Activated CD8-positive, alpha-beta T cell treated with anti-CD3 and anti-CD28 coated beads for 36 hours (primary cell): ENCODE results near the gene MEIS3. TPM values are rescaled to one million over a fixed set of nuclear protein-coding genes. Genes with fewer than 3 reads are reported as not detected.

ENCODE experiments used
- ATAC-seq: fragments of 200-7000 bp; cut with Tn5 transposase; one replicate; pipeline ENCODE4 v1.10.0; 2021; ENCODE audit warnings: mild to moderate bottlenecking, moderate library complexity
- CTCF ChIA-PET: fragments of 350-600 bp; sonication (Branson Sonifier 250); formaldehyde crosslinking; loops from one replicate; lab custom pipeline; 2021; ENCODE audit warnings: antibody characterized with exemption; lab: Charles Lee
- POLR2A ChIA-PET: fragments of 350-600 bp; sonication (Branson Sonifier 250); formaldehyde crosslinking; loops from one replicate; lab custom pipeline; 2021; ENCODE audit warnings: antibody characterized with exemption; lab: Charles Lee
- DNase-seq: peaks from one replicate; pipeline ENCODE4 v3.0.0-alpha.2; 2020
- H3K27ac Mint-ChIP-seq: one replicate; pipeline ENCODE4 v1.8.0; 2021; ENCODE audit warnings: mild to moderate bottlenecking, mixed read lengths
- H3K27me3 Mint-ChIP-seq: one replicate; pipeline ENCODE4 v1.8.0; 2021; ENCODE audit warnings: mixed read lengths
- H3K36me3 Mint-ChIP-seq: one replicate; pipeline ENCODE4 v1.8.0; 2021; ENCODE audit warnings: low read depth, mixed read lengths
- H3K4me1 Mint-ChIP-seq: one replicate; pipeline ENCODE4 v1.8.0; 2021; ENCODE audit warnings: low read depth, mixed read lengths
- H3K4me3 Mint-ChIP-seq: one replicate; pipeline ENCODE4 v1.8.0; 2021; ENCODE audit warnings: mild to moderate bottlenecking, moderate library complexity, mixed read lengths
- H3K9me3 Mint-ChIP-seq: one replicate; pipeline ENCODE4 v1.8.0; 2021; ENCODE audit warnings: mixed read lengths
- CTCF ChIP-seq: fragments of 200-600 bp; IDR thresholded peaks from one replicate; pipeline ENCODE4 v1.8.0; 2022; ENCODE audit warnings: antibody characterized with exemption, mild to moderate bottlenecking
- intact Hi-C: fragments of 100-400 bp; cut with micrococcal nuclease; formaldehyde crosslinking; loops from one replicate; pipeline ENCODE4 v1.10.0; 2022
- total RNA-seq, 2 experiments: library from RNA; stranded (reverse); gene quantifications; one replicate each; pipeline ENCODE4 v1.2.3, GENCODE V29; 2021

MEIS3 gene
- total RNA-seq, 2 experiments from 2014 or later: not detected

- H3K27me3 Mint-ChIP-seq: peaks cover 41% of the 10 kb centered on the region
- no peak overlapping the region for H3K27ac Mint-ChIP-seq
- ChIA-PET CTCF (interaction anchor here (0.6 to 6.1 kb wide), 39 partner anchors 9 to 309 kb away, joined by 3 to 91 read pairs (median 5); partner anchors contain the start of genes DHX34, EHD2, KPTN and NAPA), POLR2A (interaction anchor here (1.1 to 1.5 kb wide), 2 partner anchors 161 to 172 kb away, joined by 3 to 4 read pairs; no protein-coding TSS in a partner anchor)
- DNase-seq: peak; percentile 91
- H3K4me1 Mint-ChIP-seq: peaks cover 26% of the 10 kb centered on the region
- H3K36me3 Mint-ChIP-seq: no peaks in the 10 kb centered on the region
- intact Hi-C loops: loop anchor here (2.0 to 10.0 kb wide), 3 partner anchors 48 to 262 kb away; partner anchors contain the start of genes KPTN and NAPA
- peak; percentile 87 for ATAC-seq
- H3K4me3 Mint-ChIP-seq: no peak overlapping the region
- no peaks in the 10 kb centered on the region for H3K9me3 Mint-ChIP-seq
- TF ChIP-seq CTCF: peak; percentile 88
Observed at GRCh38 chr19:47436712-47437401, 17.5 kb upstream of the MEIS3 start.

GRCh38 chr19:47435883-47436417, 16.6 kb upstream of the MEIS3 start:
- no peak overlapping the region for H3K27ac Mint-ChIP-seq

GRCh38 chr19:47435196-47435595, 15.9 kb upstream of the MEIS3 start:
- POLR2A ChIA-PET: interaction anchor here (1.0 kb wide), 1 partner anchor 256 kb away, joined by 5 read pairs; no protein-coding TSS in a partner anchor
- peaks cover 45% of the 10 kb centered on the region for H3K27me3 Mint-ChIP-seq
- no peak overlapping the region for H3K4me3 Mint-ChIP-seq

More at GRCh38 chr19:47435883-47436417, 16.6 kb upstream of the MEIS3 start:
- H3K27me3 Mint-ChIP-seq: peaks cover 41% of the 10 kb centered on the region
- CTCF ChIA-PET: interaction anchor here (0.5 to 6.1 kb wide), 24 partner anchors 8 to 287 kb away, joined by 3 to 91 read pairs (median 6); partner anchors contain the start of genes EHD2, KPTN and NAPA
- POLR2A ChIA-PET: interaction anchor here (0.8 to 1.5 kb wide), 4 partner anchors 53 to 255 kb away, joined by 3 to 5 read pairs (median 4); no protein-coding TSS in a partner anchor
- H3K4me1 Mint-ChIP-seq: peaks cover 27% of the 10 kb centered on the region
- TF ChIP-seq CTCF: no peak
- DNase-seq (no peak), ATAC-seq (no peak)
- no peaks in the 10 kb centered on the region for H3K36me3 Mint-ChIP-seq
- intact Hi-C loops: loop anchor here (2.0 to 10.0 kb wide), 3 partner anchors 49 to 263 kb away; partner anchors contain the start of genes KPTN and NAPA
- H3K9me3 Mint-ChIP-seq: no peaks in the 10 kb centered on the region
- no peak overlapping the region for H3K4me3 Mint-ChIP-seq

GRCh38 chr19:47434088-47434487, 14.8 kb upstream of the MEIS3 start:
- CTCF ChIA-PET: interaction anchor here (1.0 to 6.1 kb wide), 9 partner anchors 12 to 309 kb away, joined by 3 to 91 read pairs (median 6); partner anchors contain the start of genes EHD2, KPTN and NAPA

More at GRCh38 chr19:47435196-47435595, 15.9 kb upstream of the MEIS3 start:
- no peaks in the 10 kb centered on the region for H3K36me3 Mint-ChIP-seq
- no peak overlapping the region for H3K27ac Mint-ChIP-seq
- no peak for TF ChIP-seq CTCF
- no peaks in the 10 kb centered on the region for H3K9me3 Mint-ChIP-seq
- DNase-seq (no peak), ATAC-seq (no peak)
- CTCF ChIA-PET: interaction anchor here (0.5 to 6.1 kb wide), 8 partner anchors 10 to 280 kb away, joined by 3 to 91 read pairs (median 15); partner anchors contain the start of genes DHX34, EHD2 and KPTN
- H3K4me1 Mint-ChIP-seq: peaks cover 31% of the 10 kb centered on the region
- intact Hi-C loops: loop anchor here (10.0 kb wide), 1 partner anchor 80 kb away; the partner anchor contains the start of gene NAPA

More at GRCh38 chr19:47434088-47434487, 14.8 kb upstream of the MEIS3 start:
- TF ChIP-seq CTCF: no peak
- ATAC-seq: no peak
- peaks cover 37% of the 10 kb centered on the region for H3K4me1 Mint-ChIP-seq
- H3K9me3 Mint-ChIP-seq: no peaks in the 10 kb centered on the region
- H3K27ac Mint-ChIP-seq: no peak overlapping the region
- no peaks in the 10 kb centered on the region for H3K36me3 Mint-ChIP-seq
- POLR2A ChIA-PET: interaction anchor here (0.6 to 1.0 kb wide), 2 partner anchors 50 to 252 kb away, joined by 3 read pairs; partner anchors contain the start of gene KPTN
- DNase-seq: no peak
- no peak overlapping the region for H3K4me3 Mint-ChIP-seq
- intact Hi-C loops: loop anchor here (10.0 kb wide), 1 partner anchor 81 kb away; the partner anchor contains the start of gene NAPA
- peaks cover 46% of the 10 kb centered on the region for H3K27me3 Mint-ChIP-seq
